Measurements from ENCODE around the gene BICC1.

Gene BICC1

GRCh38 chr10:58512491-58513187 lies at the start of gene BICC1:
Gene BICC1 (plus strand): TSS chr10:58512872. CDS start chr10:58513144, 272 bp downstream.
- no peak for DNase-seq (ENCODE audit: low read depth)

- no peak for DNase-seq (ENCODE audit: low read depth)
These were observed 47.7 kb upstream of the BICC1 start for GRCh38 chr10:58464956-58465355.

- no peak for DNase-seq (ENCODE audit: low read depth)
These were observed 47.0 kb upstream of the BICC1 start for GRCh38 chr10:58465629-58466028.

- no peak for DNase-seq (ENCODE audit: low read depth)
These were observed 44.6 kb upstream of the BICC1 start for GRCh38 chr10:58467931-58468635.

GRCh38 chr10:58473976-58474375 lies 38.7 kb upstream of the BICC1 start:
- no peak for DNase-seq (ENCODE audit: low read depth)

- DNase-seq (ENCODE audit: low read depth), result peak; percentile 47
These were observed 37.1 kb upstream of the BICC1 start for GRCh38 chr10:58475322-58476277.

- peak; percentile 33 for DNase-seq (ENCODE audit: low read depth)
These were observed 35.5 kb upstream of the BICC1 start for GRCh38 chr10:58477122-58477521.

GRCh38 chr10:58477902-58478301 lies 34.8 kb upstream of the BICC1 start:
- DNase-seq (ENCODE audit: low read depth), result no peak

GRCh38 chr10:58479045-58479444 lies 33.6 kb upstream of the BICC1 start:
- DNase-seq (ENCODE audit: low read depth), result no peak

GRCh38 chr10:58480321-58480720 lies 32.4 kb upstream of the BICC1 start:
- no peak for DNase-seq (ENCODE audit: low read depth)

GRCh38 chr10:58481569-58482109 lies 31.0 kb upstream of the BICC1 start:
- no peak for DNase-seq (ENCODE audit: low read depth)

- no peak for DNase-seq (ENCODE audit: low read depth)
These were observed 25.9 kb upstream of the BICC1 start for GRCh38 chr10:58486821-58487220.

GRCh38 chr10:58488921-58489320 lies 23.8 kb upstream of the BICC1 start:
- DNase-seq (ENCODE audit: low read depth), result no peak

- DNase-seq (ENCODE audit: low read depth), result no peak
These were observed 9.7 kb upstream of the BICC1 start for GRCh38 chr10:58502956-58503355.

GRCh38 chr10:58508316-58508715 lies 4.4 kb upstream of the BICC1 start:
- no peak for DNase-seq (ENCODE audit: low read depth)

GRCh38 chr10:58511765-58512490 lies 744 bp upstream of the BICC1 start:
- no peak for DNase-seq (ENCODE audit: low read depth)

GRCh38 chr10:58513188-58514110 lies 777 bp downstream of the BICC1 start:
- DNase-seq (ENCODE audit: low read depth), result no peak

GRCh38 chr10:58514111-58514770 lies 1.6 kb downstream of the BICC1 start:
- no peak for DNase-seq (ENCODE audit: low read depth)

GRCh38 chr10:58515291-58515941 lies 2.7 kb downstream of the BICC1 start:
- no peak for DNase-seq (ENCODE audit: low read depth)

Data from GM04503 (cell line).